GM21515 (cell line): ENCODE results near the gene ABLIM2.

Experiments used
- ATAC-seq: cut with Tn5 transposase; IDR thresholded peaks from one replicate; pipeline ENCODE4 v1.9.1; 2021; ENCODE audit not compliant: unreplicated experiment

Gene ABLIM2

DNA sequence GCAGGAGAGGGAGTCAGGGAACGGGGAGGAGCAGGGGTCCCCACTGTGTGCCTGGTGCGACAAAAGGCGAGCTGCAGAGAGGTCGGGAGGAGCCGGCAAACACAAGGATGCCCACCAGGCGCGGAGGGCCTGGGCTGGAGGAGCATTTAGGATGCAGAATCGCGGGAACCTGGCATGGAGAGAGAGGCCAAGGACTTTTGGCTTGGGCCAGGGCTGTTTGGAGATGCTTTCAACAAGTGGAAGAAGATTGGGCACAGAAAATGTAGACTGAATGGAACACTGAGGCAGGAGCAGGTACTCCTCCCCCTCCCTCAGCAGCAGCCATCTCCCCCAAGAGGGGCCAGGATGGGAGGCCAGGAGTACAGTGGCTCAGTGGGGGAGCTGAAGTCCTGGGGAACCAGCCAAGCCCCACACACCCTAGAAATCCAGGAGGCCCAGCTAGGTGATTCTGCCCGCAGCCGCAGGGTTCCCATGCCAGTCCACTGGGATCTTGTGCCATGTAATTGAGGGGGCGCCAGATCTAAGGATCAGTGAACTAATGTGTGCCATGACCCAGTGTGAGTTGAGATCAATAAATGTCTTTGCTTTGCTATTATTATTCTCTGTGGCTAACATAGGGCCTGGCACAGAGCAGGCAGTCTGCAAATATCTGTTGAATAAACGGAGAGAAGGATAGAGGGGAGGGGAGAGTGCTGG, 1.1 kb upstream of the ABLIM2 start:
- ATAC-seq, result no peak

GRCh38 chr4:8157944-8158709, 486 bp downstream of the ABLIM2 start:
- no peak for ATAC-seq

- no peak for ATAC-seq
These were observed 1.1 kb downstream of the ABLIM2 start for GRCh38 chr4:8157496-8157895.

DNA sequence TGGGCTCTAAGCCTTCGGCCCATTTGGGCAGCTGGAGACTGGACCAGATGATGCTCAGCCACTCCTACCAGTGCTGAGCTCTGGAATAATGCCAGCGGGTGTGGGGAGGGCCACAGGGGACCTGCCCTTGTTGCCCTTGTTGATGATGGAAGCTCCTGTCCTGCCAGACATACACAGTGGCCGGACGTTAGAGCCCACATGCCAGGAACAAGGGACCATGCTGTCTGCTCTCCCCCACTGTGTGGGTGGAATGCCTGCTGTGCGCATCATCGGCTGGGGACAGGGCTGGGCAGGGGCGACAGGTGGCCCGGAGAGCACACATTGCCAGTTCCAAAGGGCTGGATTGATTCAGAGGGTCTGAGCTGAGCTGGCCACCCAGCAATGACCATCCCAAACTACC, 2.0 kb downstream of the ABLIM2 start:
- ATAC-seq, result no peak

GRCh38 chr4:8155660-8156421, 2.8 kb downstream of the ABLIM2 start:
- ATAC-seq, result no peak

GRCh38 chr4:8155048-8155447, 3.6 kb downstream of the ABLIM2 start:
- no peak for ATAC-seq

- no peak for ATAC-seq
These were observed 5.2 kb downstream of the ABLIM2 start for GRCh38 chr4:8153441-8153840.

DNA sequence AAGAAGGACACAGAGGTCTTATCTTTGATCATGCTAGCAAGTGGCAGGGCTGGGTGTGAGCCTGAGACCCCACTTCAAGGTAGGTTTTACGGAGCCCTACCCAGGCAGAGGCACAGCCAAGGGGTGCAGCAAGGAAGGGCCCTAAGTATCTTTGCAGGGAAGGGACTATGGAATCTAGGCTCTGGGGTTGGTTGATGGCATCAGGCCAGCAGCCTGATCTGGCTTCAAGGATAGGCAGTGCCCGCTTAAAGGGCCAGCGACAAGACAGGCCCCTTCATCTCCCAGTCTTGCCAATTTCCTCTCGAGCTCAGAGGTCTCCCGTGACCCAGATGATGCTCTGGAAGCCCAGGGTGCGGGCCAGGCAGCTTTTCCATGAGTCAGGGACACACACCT, 5.8 kb downstream of the ABLIM2 start:
- no peak for ATAC-seq

DNA sequence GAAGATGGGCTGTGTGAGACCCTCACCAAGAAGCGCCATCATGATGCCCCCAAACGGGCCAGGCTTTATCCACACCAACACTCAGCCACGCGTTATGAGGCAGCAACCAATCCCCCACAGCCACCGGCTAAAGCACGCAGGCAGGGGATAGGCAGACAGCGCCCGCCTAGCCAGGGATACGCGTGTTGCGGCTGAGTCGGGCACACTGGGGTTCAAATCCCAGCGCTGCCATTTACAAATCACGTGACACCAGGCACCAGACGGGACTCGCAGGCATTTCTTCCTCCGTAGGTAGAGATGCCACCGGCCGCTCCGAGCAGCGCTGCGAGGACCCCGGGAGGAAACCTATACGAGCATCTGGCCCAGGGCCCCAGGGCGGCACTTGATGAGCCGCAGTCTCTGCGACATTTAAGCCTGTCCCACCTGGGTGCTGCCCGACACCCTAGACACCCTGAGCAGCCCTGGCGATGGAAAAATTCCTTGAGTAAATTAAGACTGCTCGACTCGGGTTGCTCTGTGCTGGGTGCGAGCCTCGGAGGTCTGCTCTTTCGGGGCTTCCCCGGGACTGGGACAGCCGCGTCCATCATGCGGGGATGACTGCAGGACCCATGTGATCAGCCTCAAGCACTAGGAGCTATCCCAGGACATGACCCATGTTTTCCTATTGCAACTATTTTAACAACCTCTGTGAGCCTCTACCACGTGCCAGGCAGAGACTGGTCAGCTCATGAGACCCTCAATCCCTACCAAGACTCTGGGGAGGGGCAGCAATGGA, 6.3 kb downstream of the ABLIM2 start:
- ATAC-seq, result no peak

DNA sequence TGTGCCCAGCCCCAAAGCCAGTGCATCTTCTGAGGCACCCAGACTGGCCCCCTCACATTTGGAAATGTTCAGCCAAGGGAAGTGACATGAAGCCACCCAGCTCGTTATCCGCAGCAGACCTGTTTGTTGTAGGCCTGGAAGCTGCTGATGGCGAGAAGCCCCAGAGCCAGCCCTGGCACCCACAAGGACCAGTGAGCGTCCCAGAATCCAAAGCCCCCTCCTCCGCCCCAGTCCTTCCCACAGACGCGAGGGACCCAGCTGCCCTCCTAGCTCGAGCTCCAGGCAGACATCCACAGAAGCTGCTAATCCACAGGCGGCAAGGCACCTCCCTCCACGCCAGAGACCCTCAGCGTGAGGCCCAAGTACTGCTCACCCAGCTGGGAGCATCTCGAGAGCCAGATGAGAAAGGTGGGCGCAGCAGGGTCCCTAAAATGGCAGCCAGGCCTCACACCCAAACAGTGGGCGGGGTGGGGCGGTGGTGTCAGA, 7.4 kb downstream of the ABLIM2 start:
- no peak for ATAC-seq

GRCh38 chr4:8150152-8151090, 8.2 kb downstream of the ABLIM2 start:
- ATAC-seq, result no peak

GRCh38 chr4:8149664-8150063, 8.9 kb downstream of the ABLIM2 start:
- ATAC-seq, result no peak

DNA sequence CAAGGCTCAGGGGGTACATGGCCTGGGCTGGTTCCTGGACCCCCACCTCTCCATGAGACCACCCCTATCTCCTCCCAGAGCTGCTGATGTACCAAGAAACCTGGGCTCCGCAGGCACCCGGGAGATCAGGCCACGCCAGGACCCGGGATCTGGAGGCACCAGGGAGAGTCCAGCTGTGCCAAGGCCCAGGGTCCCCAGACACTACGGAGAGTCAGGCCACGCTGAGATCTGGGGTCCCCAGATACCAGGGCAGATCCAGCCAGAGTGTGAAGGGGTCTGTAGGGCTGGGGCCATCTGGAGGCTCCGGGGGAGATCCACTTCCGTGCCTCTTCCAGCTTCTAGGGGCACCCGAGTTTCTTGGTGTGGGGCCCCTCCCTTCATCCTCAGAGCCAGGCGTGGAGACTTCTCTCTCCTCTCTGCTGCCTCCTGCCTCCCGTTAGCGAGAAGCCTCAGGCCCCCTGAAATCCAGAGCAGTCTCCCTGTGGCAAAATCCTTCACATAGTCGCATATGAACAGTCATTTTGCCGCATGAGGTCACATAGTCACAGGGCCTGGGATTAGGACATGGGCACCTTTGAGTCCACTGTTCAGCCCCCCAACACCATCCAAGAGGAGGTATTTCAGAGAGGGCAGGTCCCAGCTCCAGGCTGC, 9.7 kb downstream of the ABLIM2 start:
- no peak for ATAC-seq

DNA sequence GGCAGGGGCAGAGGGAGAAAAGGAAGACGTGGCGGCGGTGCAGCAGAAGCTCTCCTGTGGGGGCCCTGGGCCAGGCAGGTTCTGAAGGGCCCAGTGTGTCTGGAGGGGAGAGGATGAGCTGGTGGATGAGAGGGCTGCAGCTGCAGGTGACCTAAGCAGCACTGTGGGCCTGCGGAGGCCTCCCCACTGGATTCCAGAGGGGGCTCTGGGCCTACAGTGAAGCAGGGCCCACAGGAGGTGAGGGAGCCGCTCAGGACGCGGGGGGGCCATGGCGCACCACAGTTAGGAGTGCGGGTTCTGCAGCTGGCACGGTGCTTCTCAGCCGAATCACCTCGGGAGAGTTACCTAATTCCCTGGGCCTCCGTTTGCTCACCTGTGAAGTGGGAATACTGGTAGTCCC, 10.5 kb downstream of the ABLIM2 start:
- ATAC-seq, result no peak

GRCh38 chr4:8147231-8147970, 11.2 kb downstream of the ABLIM2 start:
- no peak for ATAC-seq

DNA sequence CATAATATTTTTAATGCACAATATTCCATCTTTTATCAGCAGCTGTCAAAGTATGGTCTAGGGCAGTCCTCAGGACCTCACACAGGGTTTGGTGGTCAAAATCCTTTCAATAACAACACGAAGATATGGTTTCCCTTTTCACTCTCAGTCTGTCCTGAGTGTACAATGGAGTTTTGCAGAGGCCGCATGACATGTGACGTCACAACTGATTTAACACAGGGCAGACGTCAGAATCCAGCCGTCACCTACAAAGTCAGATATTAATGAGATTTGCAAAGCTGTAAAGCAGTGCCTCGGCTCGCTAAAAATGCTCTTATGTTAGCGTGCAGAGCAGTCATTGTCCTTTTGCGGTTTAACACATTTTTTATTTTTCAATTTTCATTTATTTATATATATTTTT, 12.5 kb downstream of the ABLIM2 start:
- no peak for ATAC-seq

GRCh38 chr4:8144359-8144758, 14.3 kb downstream of the ABLIM2 start:
- ATAC-seq, result no peak

DNA sequence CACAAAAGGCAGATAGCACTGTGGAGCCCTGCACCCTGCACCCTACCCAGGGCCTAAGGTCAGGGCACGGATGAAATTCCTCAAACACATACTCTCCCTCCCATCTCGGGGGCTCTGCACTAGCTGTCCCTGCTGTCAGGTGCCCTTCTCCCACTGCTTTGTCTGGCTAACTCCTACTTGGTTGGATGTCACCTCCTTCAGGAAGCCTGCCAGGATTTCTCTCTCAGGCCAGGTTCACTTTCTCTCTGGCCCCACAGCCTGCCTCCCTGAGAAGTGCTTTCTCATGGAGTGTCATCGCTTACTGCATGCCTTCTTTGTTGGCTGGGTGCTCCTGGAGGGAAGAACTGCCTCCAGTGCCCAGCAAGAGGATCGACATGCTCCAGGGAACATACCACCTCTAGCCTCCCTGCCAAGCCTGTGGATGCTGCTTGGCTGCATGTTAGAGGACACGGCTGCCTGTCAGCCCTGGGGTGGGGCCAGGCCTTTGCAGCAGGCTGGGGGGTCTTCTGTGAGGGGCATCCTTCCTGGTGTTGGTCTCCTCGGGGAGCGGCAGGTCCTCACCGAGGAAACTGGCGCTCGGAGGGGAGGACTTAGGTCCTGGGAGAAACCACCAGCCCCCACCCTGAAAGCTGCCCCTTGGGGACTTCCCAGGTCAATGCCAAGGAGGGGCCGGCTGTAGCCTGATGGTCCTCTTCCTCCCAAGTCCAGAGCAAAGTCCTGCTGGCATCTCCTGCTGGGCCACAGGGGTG, 15.0 kb downstream of the ABLIM2 start:
- ATAC-seq, result no peak
